ENCODE measurements around the gene SLC35F4.

The SLC35F4 gene

GRCh38 chr14:57848786-57849185 is 17.1 kb downstream of the SLC35F4 start:
- DNase-seq: no peak

DNA sequence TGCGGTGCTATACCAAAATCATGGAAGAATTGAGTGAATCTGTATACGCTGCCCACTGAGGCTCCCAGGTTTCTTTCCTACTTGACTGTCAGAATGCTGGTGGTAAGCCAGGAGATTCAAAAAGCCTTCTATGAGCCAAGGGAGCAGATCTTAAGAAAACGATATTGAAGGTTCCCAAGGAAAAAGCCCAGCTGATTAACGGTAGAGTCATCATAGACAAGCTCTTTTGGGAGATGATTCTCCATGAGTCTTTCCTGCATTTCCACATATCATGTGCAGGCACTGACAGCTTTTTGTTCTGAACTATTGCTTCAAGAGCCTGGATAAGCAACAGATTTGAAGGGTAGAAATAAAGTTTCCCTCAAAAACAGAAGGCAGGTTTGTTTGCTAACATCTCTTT is 17.5 kb downstream of the SLC35F4 start:
- DNase-seq: no peak

DNA sequence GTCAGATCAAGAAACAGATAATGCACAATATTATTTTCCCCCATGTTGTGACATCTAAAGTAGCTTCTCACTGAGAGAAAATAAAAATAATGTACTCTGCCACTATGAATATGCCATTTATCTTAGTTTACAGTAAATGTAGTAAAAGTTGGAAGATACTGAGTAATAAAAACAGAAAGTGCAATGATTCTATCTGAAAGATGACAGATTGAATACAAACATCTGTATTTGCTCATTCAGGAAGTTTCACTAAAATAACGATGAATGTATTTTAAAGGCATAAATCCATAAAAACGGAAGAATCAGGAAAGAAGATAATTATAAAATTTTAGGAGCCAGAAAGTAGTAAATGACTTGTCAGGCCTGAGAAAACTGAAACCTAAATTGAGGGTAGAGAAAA is 18.2 kb downstream of the SLC35F4 start:
- DNase-seq: no peak

DNA sequence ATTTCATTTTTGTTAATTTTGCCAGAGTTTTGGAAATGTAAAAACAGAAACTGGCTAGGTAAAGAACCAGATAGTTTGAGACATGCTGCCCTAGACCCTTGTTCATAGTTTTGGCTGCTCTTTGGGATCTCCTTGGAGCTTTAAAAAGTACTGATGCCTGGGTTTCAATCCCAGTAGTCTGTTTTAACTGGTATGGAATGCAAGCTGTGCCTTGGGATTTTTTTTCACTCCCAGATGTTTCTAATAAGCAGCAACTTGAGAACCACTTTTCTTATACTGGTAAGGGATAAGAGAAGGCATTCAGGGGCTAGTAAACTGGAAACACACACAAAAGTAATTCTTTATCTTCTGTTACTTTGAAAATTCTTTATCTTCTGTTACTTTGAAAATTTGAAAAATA is 18.8 kb downstream of the SLC35F4 start:
- no peak for DNase-seq

GRCh38 chr14:57846596-57846995 is 19.3 kb downstream of the SLC35F4 start:
- no peak for DNase-seq

GRCh38 chr14:57845802-57846531 is 19.9 kb downstream of the SLC35F4 start:
- DNase-seq: no peak

DNA sequence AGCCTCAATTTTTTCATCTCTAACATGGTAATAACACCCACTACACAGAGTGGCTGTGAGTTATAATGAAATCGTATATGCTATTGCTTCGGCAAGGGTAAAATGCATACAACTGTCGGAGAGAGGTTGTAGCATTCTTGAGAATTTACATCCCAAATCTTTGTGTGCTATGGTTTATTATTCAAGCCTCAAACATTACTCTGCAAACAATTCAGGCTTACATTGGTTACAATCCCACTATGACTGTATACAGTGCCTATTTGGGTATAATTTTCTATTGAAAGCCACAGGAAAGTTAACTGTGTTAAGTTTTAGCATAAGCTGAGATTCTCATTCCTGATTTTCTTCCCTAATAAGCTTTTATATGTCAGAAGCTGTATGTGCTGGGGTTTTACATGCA is 20.6 kb downstream of the SLC35F4 start:
- no peak for DNase-seq

DNA sequence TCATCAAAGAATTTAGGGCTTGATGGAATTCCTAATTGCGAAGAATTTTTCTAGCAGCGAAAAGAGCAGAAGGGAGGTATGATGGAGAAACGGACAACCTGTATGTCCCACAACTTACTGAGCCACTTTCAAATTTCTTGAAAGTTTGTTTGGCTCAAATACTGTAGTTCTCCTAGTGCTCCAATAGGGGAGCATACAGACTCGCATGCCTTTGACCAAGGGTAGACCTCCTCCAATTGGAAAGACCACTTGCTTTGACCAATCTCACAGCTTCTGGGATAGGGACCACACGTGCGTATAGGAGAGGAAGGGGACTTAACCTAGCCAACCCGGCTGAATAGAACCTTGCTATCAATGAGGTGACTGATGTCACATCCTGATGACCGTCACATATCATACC is 28.6 kb downstream of the SLC35F4 start:
- DNase-seq: no peak

DNA sequence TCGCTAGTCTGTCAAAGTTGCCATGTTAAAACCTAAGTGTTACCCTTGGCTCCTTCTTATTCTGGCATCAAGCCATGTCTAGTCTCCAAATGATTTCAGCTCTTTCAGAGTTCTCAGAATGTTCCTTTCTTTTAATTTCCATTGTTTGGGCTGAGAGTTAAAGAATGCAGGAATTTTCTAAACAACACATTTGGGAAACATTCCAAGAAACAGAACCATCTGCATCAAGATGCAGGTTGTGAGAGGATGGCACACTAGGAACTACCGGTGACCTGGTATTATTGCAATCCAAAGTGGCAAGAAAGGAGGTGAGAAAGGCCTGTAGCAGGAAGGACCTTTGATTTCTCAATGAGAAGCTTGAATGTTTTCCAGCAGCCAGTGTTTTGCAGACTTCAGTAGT is 30.1 kb downstream of the SLC35F4 start:
- no peak for DNase-seq

GRCh38 chr14:57834961-57835360 is 30.9 kb downstream of the SLC35F4 start:
- no peak for DNase-seq

- no peak for DNase-seq
These were observed 31.8 kb downstream of the SLC35F4 start for GRCh38 chr14:57834001-57834598.

- peak in 3 of 56 donors; percentile 3 to 12 (median 7) for DNase-seq
These were observed 32.6 kb downstream of the SLC35F4 start for GRCh38 chr14:57833323-57833722.

- DNase-seq: no peak
These were observed 33.9 kb downstream of the SLC35F4 start for GRCh38 chr14:57831981-57832380.

GRCh38 chr14:57828713-57829112 is 37.2 kb downstream of the SLC35F4 start:
- DNase-seq: no peak

- DNase-seq: no peak
These were observed 42.8 kb downstream of the SLC35F4 start for GRCh38 chr14:57823015-57823660.

DNA sequence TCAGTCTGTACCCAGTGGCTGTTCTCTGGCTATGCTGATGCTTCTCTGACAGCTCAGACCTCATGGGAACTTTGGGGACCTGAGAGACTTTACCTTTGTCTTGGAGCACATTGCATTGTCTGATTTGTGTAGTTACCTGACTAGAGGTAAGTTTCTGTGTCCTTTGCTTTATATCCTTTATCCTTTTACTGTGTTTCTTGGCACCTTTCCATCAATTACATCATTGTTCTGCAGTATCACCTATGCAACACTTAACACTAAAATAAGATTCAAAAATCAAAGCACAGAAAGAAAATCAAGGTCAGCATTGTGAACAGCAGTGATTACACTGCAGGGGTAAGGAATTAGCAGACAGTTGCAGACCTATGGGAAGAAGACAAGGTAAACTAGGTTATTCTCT is 43.8 kb downstream of the SLC35F4 start:
- no peak for DNase-seq

DNA sequence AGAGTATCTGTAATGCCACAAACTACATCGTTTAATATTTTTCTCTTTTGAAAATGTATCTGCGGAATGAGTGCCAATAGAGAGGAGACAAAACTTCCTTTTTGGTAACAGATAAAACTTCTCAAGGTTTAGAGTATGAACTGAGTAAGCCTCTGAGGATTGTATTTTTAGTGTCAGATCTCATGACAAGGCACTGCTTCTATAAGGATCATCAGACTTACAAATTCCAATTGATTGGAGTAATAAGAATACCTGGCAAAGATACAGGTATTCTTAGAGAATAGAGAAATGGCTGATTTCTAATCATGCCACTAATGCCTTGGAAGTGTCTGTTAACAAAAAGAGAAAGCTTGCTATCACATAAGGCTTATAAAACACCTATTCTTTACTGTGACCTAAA is 45.3 kb downstream of the SLC35F4 start:
- DNase-seq: no peak

DNA sequence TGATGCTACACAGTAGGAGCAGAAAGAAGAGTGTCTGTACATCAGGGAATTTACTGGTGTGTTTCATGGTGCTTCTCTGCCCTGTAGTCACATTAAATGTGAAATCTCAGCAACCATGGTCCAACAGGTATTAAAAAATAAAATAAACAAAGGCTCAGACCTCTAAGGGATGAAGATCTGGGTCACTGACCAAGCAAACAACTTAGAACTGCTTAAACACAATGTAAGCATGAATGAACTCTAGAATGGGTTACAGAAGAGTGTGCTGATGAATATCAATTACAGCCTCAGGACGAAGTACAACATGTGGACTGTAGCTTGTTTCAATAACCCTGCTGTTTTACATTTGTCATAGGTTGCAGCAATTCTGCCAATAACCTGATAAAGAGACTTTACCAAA is 47.4 kb downstream of the SLC35F4 start:
- DNase-seq: no peak

GRCh38 chr14:57816568-57817284 is 49.2 kb downstream of the SLC35F4 start:
- DNase-seq: no peak

DNA sequence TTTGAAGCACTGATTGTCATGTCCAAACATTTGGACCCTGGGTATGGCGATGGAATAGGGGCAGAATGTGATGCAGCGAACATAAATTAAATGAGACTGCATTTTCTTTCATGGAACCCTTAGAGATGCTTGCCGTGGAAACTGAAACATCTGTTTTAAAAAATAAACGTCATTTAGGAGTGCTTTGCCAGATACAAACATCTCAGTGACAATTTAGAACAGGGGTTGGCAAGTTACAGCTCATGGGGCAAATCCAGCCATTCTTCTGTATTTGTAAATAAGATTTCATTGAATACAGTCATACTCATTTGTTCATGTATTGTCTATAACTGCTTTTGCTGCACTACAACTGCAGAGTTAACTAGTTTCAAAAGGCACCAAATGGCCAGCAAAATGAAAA is 51.2 kb downstream of the SLC35F4 start:
- no peak for DNase-seq

- DNase-seq: no peak
These were observed 53.2 kb downstream of the SLC35F4 start for GRCh38 chr14:57812741-57813140.

- DNase-seq: no peak
These were observed 53.8 kb downstream of the SLC35F4 start for GRCh38 chr14:57811998-57812546.
